WTC11 (cell line): ENCODE results near the gene MAPK7.

ENCODE experiments used
- CREB1 ChIP-seq: sonication (generic); formaldehyde crosslinking; IDR thresholded peaks from 2 replicates; pipeline ENCODE4 v1.8.0; 2023; ENCODE audit warnings: mild to moderate bottlenecking, missing genetic modification reagents
- MXD4 ChIP-seq: fragments of 250-450 bp; sonication (Bioruptor Pico); IDR thresholded peaks from 2 replicates; pipeline ENCODE4 v1.8.0; 2021; ENCODE audit warnings: mild to moderate bottlenecking, moderate library complexity, borderline replicate concordance
- RORB ChIP-seq: fragments of 250-450 bp; sonication (Bioruptor Pico); IDR thresholded peaks from 2 replicates; pipeline ENCODE4 v1.9.0; 2021; ENCODE audit warnings: mild to moderate bottlenecking
- TF ChIP-seq, protein P1 (sequence below): fragments of 200-600 bp; IDR thresholded peaks from 2 replicates; pipeline ENCODE4 v1.8.0; 2022; ENCODE audit warnings: antibody characterized with exemption

DNA sequence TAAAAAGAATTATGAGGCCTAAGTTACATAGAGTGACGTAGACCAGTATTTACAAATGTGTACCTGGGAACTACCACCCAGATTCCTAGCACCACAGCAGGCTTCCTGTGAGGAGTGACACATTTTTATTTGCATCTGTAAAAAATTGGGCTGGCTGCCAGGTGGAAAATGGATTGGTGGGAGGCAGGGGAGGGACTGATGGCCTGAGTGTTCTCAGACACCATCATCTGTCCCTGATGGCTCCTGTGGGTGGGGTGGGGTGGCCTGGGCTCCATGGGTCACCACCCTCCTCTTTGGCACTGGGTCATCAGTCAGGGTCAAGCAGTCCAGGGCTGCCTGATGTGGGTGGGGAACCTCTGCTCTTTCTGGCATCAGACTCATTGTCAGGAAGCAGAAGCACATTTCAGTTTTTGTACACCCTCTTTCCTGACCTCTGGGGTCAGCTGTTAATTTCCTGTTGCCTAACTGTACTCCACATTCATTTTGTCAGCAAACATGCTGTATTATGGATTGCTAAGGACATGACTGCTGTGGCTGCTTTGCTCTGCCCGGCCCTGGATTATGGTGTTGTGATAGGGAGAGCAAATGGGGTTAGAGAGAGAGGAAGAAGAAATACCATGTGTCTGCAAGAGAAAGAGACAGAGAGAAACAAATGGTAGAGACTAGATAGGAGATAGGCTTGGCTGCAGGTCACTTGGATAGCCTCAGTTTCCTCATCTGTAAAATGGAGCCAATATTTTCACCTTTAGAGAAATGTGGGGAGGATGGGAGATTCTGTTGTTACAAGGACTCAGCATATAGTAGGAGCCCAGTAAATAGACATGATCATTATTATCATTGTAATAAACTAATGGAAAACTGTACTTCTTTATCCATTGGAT lies 20.2 kb downstream of the MAPK7 start:
- no peak for TF ChIP-seq RORB
- TF ChIP-seq, protein P1, sequence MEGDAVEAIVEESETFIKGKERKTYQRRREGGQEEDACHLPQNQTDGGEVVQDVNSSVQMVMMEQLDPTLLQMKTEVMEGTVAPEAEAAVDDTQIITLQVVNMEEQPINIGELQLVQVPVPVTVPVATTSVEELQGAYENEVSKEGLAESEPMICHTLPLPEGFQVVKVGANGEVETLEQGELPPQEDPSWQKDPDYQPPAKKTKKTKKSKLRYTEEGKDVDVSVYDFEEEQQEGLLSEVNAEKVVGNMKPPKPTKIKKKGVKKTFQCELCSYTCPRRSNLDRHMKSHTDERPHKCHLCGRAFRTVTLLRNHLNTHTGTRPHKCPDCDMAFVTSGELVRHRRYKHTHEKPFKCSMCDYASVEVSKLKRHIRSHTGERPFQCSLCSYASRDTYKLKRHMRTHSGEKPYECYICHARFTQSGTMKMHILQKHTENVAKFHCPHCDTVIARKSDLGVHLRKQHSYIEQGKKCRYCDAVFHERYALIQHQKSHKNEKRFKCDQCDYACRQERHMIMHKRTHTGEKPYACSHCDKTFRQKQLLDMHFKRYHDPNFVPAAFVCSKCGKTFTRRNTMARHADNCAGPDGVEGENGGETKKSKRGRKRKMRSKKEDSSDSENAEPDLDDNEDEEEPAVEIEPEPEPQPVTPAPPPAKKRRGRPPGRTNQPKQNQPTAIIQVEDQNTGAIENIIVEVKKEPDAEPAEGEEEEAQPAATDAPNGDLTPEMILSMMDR: no peak
- no peak for TF ChIP-seq CREB1 (CRISPR knock-in tag)
- TF ChIP-seq MXD4 (CRISPR knock-in tag): no peak
